HG03025 (cell line): ENCODE data around the gene NYAP2.

Experiments used
- ATAC-seq: cut with Tn5 transposase; IDR thresholded peaks from one replicate; pipeline ENCODE4 v1.9.1; 2021; ENCODE audit warnings: mild to moderate bottlenecking, moderate library complexity; ENCODE audit not compliant: unreplicated experiment, low FRiP score

The NYAP2 gene

DNA sequence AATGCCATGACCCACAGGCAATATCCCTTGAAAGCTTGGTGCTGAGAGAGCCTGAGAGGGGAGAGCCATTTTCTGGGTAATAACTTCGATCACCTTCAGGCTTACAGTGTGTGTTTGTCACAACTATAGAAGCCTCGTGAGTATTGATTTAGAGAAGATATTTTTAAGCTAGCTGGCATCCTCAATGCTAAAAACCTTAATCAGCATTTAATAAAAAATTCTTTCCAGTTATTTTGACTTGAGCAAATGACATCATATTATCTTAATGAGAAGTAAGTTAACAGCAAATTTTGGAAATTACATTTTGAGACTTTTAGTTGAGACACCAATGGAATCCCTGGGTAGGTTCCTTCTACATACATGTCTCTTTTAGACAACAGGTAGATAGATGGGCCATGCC is 283.7 kb downstream of the NYAP2 start:
- no peak for ATAC-seq

DNA sequence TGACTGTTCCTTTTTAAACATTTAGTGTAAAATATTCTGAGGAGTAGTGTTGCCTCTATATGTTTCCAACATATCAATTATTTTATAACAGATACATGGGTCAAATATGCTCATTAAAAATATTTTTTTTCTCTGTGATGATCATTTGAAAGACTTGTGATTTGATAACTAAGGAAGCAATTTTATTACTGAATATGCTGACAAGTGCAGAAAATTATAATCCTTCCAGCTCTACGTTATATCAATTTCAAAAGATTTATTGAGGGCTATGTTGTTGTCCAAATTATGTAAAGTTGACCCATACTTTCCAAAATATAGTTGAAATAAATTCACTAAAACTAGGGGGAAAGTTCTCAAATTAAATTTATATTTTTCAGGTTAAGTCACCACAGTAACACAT is 290.6 kb downstream of the NYAP2 start:
- no peak for ATAC-seq

DNA sequence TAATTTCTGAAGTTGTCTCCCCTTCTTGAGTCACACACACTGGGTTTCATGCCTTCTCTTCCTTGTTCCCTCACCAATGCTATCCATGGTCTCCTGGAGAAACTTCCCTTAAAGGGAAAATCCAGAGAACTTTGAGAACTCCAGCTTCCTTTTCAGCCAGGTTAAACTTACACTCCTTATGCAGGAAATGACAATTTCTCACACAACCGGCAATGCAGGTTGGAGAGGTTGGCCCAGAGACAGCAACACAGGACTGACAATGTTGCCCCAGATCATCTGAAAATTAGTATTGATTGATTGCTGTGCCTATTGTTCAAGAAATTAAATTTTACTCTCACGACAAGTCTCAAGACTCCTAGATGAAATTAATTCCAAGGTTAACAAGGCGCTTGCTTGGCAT is 292.2 kb downstream of the NYAP2 start:
- no peak for ATAC-seq

GRCh38 chr2:225693259-225693658 is 293.7 kb downstream of the NYAP2 start:
- no peak for ATAC-seq

DNA sequence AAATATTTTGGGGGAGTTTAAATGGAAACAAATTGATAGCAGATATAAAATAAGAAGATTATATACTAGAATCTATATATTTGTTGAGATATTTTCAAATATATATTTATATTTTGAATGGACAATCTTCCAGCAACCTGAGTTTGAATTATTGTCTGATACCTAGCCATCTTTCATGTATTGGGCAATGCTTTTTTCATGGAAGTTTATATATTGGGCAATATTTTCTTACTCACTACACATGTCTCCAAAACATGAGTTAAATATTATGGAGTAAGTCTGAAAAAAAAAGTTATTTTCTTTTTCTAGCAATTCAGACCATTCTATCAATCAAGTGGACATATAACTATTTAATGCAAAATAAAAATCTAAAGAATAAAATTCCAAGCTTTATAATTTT is 295.2 kb downstream of the NYAP2 start:
- ATAC-seq = no peak

GRCh38 chr2:225697936-225698335 is 298.4 kb downstream of the NYAP2 start:
- ATAC-seq = no peak
